GM21619 (cell line): ENCODE measurements around the gene TRIM3.

Experiments used
- ATAC-seq: cut with Tn5 transposase; IDR thresholded peaks from one replicate; pipeline ENCODE4 v1.9.1; 2021; ENCODE audit not compliant: unreplicated experiment

Gene TRIM3

GRCh38 chr11:6442441-6442840 lies 31.3 kb downstream of the TRIM3 start:
- ATAC-seq: no peak

- ATAC-seq: no peak
Observed at GRCh38 chr11:6440906-6441358, 32.8 kb downstream of the TRIM3 start, which contains the start of gene HPX. Gene HPX, minus strand, starts transcription at chr11:6440987. Its CDS starts 24 bp downstream, at chr11:6440963.

DNA sequence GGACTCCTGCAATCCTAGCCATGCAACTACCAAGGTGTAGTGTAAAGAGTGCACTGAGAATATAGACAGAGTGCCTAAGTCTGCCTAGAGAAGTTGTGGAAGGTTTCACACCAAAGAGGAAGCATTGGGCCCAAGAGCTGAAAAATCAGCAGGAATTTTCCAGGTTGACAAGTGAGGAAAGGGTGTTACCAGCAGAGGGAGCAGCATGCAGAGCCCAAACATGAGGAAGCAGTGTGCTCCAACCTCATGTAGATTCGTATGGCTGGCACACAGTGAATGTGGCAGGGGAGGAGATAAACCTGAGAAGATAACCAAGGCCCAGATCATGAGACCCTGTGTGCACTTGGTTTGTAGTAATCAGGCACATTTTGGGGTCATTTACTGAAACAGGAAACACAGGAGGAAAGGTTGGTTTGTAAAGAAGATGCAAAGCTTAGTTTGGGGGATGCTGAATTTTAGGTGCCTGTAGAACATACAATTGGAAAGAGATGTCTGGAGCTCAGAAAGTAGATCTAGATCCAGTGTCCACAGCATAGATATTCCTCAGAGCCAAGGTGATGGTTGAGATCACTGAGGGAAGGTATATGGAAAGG lies 34.7 kb downstream of the TRIM3 start:
- no peak for ATAC-seq

DNA sequence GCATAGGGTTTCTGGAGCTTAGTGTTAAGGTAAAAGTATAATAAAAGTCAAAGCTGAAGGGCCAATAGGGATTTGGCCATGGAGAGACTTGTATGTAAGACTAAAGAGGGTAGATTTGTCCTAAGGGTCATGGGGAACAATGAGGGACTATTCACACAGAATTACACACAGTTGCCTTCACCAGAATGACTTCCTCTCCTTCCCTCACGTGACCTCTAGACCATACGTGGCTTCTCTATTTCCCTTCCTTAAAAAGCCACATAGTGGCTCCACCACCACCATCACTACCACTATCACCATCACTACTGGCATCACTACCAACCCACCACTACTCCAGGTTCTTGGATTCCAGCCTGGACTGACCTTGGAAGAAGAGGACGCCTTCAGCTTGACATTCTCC lies 35.7 kb downstream of the TRIM3 start:
- ATAC-seq: no peak

DNA sequence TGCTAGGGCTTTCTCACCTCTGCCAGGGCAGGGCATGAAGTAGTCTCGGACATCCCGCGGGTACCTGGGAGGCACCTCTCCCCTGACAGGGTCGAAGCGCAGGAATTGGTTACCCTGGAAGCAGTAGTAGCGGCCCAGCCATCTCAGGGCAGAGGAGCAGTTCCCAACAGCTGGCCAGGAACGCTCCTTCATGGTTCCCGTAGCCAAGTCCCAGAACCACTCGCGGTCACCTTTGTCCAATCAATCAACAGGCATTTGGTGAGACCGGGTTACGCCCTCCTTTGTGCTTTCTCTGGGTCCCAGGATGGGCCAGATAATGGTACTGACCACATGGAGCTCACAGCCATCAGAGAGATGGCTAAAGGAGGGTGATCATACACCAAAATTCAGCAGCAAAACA lies 36.3 kb downstream of the TRIM3 start:
- ATAC-seq: no peak

- no peak for ATAC-seq
Observed at GRCh38 chr11:6433998-6434660, 39.6 kb downstream of the TRIM3 start.

DNA sequence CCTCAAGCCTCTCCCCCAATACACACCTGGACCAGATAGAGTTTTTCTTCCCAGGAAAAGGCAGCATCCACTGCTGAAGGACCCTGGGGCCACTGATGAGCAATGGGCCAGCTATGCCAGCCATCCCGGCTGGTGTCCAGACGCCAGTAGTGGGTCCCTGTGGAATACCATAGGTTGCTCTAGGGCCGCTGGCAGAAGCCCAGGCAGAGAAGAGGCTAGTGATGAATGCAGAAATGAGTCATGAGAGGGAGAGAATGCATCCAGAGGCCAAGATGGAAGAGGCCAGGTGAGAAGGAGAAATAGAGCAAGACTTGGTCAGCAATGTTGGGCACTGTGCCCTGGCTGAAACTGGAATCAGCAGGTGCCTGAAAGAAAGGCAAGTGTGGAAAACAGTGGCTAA lies 41.9 kb downstream of the TRIM3 start:
- ATAC-seq: no peak

DNA sequence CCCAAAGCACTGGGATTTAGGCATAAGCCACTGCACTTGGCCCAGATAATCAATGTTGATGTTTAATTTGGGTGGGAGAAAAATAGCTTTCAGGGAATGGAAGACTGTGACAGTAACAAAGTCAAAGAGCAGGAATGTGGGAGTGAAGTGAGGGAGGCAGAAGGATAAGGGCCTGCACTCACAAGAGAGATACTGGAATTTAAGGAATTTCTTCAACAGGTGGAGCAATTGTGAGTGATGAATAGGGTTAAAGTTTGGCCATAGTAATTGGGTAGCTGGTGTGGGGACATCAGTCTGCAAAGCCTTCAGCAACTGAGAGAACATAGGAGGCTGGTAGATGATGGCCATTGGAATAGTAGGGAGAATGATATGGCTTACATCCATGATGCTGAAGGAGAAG lies 46.2 kb downstream of the TRIM3 start:
- ATAC-seq: no peak

DNA sequence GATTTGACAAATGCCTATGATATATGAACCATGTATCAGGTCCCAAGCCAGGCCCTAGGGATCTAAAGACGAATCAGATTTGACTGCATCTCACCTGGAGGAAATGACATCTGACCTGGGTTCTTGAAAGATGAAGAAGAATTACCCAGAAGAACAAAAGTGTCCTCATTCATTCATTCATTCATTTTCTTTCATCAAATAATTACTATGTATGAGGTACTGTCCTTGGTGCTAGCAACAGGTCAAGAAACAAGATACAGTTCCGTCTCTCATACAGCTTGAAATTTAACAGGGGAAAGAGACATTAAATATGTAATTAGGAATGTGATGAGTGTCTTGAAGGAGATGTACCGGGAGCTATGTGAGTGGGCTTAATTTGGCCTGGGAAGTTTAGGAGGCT lies 53.1 kb downstream of the TRIM3 start:
- no peak for ATAC-seq

DNA sequence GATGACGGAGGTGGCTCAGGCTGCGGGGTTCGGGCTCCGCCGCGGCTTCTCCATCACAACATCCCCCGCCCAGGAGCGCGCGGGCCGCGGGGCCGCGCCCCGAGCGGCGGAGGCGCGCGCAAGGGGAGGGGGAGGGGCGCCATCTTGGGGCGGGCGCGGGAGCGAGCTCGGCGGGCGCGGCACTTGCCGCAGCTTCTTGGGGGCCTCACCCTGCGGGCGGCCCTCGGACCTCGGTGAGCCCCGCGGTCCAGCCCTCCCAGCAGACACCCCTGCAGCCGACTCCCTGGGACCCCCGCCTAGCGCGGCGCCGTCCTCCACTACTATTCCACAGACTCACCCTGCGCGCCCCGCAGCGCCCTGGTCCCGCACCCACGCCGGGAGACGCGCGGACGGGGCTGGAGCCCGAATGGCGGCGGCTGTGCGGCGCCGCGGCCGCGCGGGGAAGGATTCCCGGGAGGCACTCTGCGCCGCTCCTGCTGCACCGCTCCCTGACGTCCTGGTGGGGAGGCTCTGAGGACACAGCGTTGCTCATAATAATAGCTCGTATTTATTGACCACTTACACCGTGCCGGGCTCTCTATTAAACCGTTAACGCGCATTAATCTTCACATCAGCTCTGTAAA lies 54.6 kb downstream of the TRIM3 start, which contains the start of gene APBB1:
Gene APBB1 (minus strand): TSS at position 86 of the 623 bp plus-strand sequence. CDS start 7,747 bp downstream, outside the sequence.
- peak; percentile 41 for ATAC-seq

GRCh38 chr11:6418557-6419008 lies 55.2 kb downstream of the TRIM3 start:
- peak; percentile 9 for ATAC-seq

DNA sequence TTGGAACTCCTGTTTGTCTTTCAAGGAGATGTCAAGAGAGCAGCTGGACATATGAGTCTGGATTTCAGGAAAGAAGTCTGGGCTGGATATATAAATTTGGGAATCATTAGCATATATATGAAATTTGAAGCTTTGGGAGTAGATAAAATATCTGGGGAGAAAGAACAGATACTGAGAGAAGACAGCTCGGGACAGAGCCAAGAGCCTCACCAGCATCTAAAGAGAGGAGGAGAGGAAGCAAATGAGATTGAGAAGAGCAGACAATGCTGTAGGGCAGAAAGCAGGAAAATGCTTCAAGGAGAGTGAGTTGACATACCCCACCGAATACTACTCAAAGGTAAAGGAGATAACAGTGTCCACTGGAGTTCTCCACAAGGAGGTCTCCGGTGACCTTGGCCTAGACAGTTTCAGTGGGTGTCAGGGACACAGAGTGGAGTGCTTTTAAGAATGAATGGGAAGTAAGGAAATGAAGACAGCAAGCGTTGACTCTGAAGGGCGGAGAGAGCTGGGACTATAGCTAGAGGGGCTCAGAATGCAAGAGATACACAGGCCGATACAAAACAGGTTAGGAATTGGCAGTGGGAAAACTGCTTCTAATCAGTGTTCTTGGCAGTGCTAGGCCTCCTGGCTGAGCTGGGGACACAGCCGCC lies 55.7 kb downstream of the TRIM3 start:
- ATAC-seq: no peak

DNA sequence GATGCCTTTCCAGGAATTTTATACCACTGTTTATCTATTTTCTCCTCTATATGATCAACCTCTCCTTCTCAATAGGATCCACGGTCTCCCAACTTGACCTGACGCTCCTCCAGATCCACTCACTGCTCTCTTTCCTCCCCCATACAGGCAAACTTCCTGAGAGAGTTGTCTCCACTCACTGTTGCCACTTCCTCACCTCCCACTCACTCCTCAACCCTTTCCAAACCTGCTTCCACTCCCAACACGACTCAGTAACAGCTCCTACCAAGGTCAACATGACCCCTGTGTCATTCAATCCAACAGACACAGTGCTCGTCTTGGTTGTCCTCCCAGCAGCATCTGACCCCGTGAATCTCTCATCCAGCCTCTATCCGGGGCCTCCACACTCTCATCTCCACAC lies 57.9 kb downstream of the TRIM3 start:
- ATAC-seq: no peak

- ATAC-seq: no peak
Observed at GRCh38 chr11:6414874-6415328, 58.8 kb downstream of the TRIM3 start.

DNA sequence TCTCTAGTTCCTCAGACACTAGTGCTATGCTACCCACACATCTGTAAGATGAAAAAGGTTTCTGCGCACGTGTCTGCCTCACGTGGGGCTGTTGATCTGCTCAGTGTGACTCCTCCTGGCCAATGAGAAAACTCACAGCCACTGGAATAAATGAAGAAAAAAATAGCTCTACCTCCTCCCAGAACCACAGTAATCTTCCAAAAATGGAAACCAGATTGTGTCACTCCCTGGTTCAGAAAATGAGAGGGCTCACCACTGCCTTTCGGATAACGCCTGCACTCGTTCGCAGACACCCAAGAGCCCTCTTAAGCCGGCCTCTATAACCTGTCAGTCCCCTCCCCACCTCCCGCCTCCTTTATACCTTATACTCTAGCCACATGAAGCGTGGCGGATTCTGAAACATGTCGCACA lies 59.9 kb downstream of the TRIM3 start:
- no peak for ATAC-seq

- ATAC-seq: no peak
Observed at GRCh38 chr11:6411594-6412031, 62.1 kb downstream of the TRIM3 start.

GRCh38 chr11:6410695-6411430 lies 62.9 kb downstream of the TRIM3 start:
- no peak for ATAC-seq

GRCh38 chr11:6406370-6406769 lies 67.4 kb downstream of the TRIM3 start:
- ATAC-seq: no peak

GRCh38 chr11:6405846-6406245 lies 67.9 kb downstream of the TRIM3 start:
- no peak for ATAC-seq

GRCh38 chr11:6405052-6405667 lies 68.6 kb downstream of the TRIM3 start:
- no peak for ATAC-seq
